GM12878 (cell line): ENCODE results near the gene LDLRAD4. TPM values are rescaled to one million over a fixed set of nuclear protein-coding genes. Genes with fewer than 3 reads are reported as not detected.

Experiments used
- ATAC-seq: fragments of 200-7000 bp; cut with Tn5 transposase; 3 replicates; pipeline ENCODE4 v1.9.1; 2020; ENCODE audit warnings: mild to moderate bottlenecking, moderate library complexity
- BruUV-seq: library from RNA; stranded (reverse); fragments of 400-500 nt; replicated peaks from 2 replicates; lab custom pipeline; 2021; lab: Mats Ljungman, UMichigan
- CTCF ChIA-PET: fragments of 300-600 bp; sonication (Branson Sonifier 250); formaldehyde crosslinking; extraction: SDS; loops from one replicate; lab custom pipeline; 2021; ENCODE audit warnings: inconsistent platforms; lab: Yijun Ruan, JAX
- POLR2A ChIA-PET: fragments of 350-600 bp; formaldehyde crosslinking; extraction: SDS; loops from one replicate; lab custom pipeline; 2021; ENCODE audit warnings: inconsistent platforms; lab: Charles Lee
- RAD21 ChIA-PET: fragments of 300-600 bp; sonication (Branson Sonifier 250); formaldehyde crosslinking; loops from one replicate; lab custom pipeline; 2023; ENCODE audit warnings: antibody characterized with exemption; ENCODE audit not compliant: unreplicated experiment; lab: Charles Lee
- SMC1A ChIA-PET: fragments of 300-600 bp; sonication (Branson Sonifier 250); formaldehyde crosslinking; loops from one replicate; lab custom pipeline; 2023; ENCODE audit not compliant: unreplicated experiment, uncharacterized antibody; lab: Charles Lee
- DNase-seq: peaks from one replicate; pipeline ENCODE4 v3.0.0-alpha.2; 2011; ENCODE audit warnings: low read depth, low spot score
- FAIRE-seq: peaks from 3 replicates; lab custom pipeline; 2011; peaks lifted over from hg19 to GRCh38; lab: Jason Lieb, UNC
- H2AFZ ChIP-seq: 2 replicates; pipeline ENCODE4 v1.6.0; 2011; ENCODE audit warnings: low read depth, low read length, control low read depth; ENCODE audit not compliant: control insufficient read depth
- H3K27ac ChIP-seq: 2 replicates; pipeline ENCODE4 v1.5.1; 2011; ENCODE audit warnings: control low read depth; ENCODE audit not compliant: control insufficient read depth, insufficient read depth
- H3K27me3 ChIP-seq, 2 experiments: replicated peaks in 1 of 2; 2 replicates each; pipeline versions ENCODE4 v1.6.0 to v1.6.1; 2011; ENCODE audit warnings: low read length in 1 of 2; ENCODE audit not compliant: control insufficient read depth in 2 of 2, insufficient read depth in 2 of 2
- H3K36me3 ChIP-seq, 2 experiments: 2 replicates each; pipeline ENCODE4 v1.5.1; 2011; ENCODE audit warnings: low read length in 1 of 2; ENCODE audit not compliant: control insufficient read depth in 2 of 2, insufficient read depth in 2 of 2
- H3K4me1 ChIP-seq: 2 replicates; pipeline ENCODE4 v1.6.1; 2011; ENCODE audit warnings: mild to moderate bottlenecking, low read length, moderate library complexity, mixed read lengths; ENCODE audit not compliant: control insufficient read depth, insufficient read depth
- H3K4me2 ChIP-seq: 2 replicates; pipeline ENCODE4 v1.6.0; 2011; ENCODE audit warnings: control low read depth; ENCODE audit not compliant: control insufficient read depth, insufficient read depth
- H3K4me3 ChIP-seq: fragments of 200-600 bp; sonication (generic); 2 replicates; pipeline ENCODE4 v1.5.1; 2016
- H3K79me2 ChIP-seq: 2 replicates; pipeline ENCODE4 v1.6.0; 2011; ENCODE audit warnings: low read length; ENCODE audit not compliant: control insufficient read depth, insufficient read depth
- H3K9ac ChIP-seq: 2 replicates; pipeline ENCODE4 v1.8.0; 2011; ENCODE audit warnings: low read length, control low read depth, mixed read lengths; ENCODE audit not compliant: control insufficient read depth, insufficient read depth
- H3K9me3 ChIP-seq: replicated peaks from 3 replicates; pipeline ENCODE4 v1.5.1; 2011; ENCODE audit warnings: mild to moderate bottlenecking, low read length; ENCODE audit not compliant: control insufficient read depth, insufficient read depth
- H4K20me1 ChIP-seq: 2 replicates; pipeline ENCODE4 v1.6.0; 2011; ENCODE audit not compliant: control insufficient read depth, insufficient read depth
- ATF3 ChIP-seq: IDR thresholded peaks from 2 replicates; pipeline ENCODE4 v1.6.1; 2011; ENCODE audit warnings: low read depth, mild to moderate bottlenecking, low read length, moderate library complexity, borderline replicate concordance; ENCODE audit errors: extremely low read depth
- BCL11A ChIP-seq: IDR thresholded peaks from 2 replicates; pipeline ENCODE4 v1.6.1; 2011; ENCODE audit warnings: low read depth, low read length
- DPF2 ChIP-seq: fragments of 450-650 bp; IDR thresholded peaks from 2 replicates; pipeline ENCODE4 v1.6.1; 2017; ENCODE audit warnings: mild to moderate bottlenecking
- ETV6 ChIP-seq, 2 experiments: fragments of 450-650 bp in 1 of 2; IDR thresholded peaks in 1 of 2; conservative IDR thresholded peaks in 1 of 2; 2 replicates each; pipeline ENCODE4 v1.6.1; 2014; ENCODE audit warnings: antibody characterized with exemption in 1 of 2, borderline replicate concordance in 1 of 2, low read depth in 1 of 2, mild to moderate bottlenecking in 1 of 2, moderate library complexity in 1 of 2
- FOXM1 ChIP-seq: IDR thresholded peaks from 2 replicates; pipeline ENCODE4 v1.6.1; 2012; ENCODE audit warnings: low read depth, mild to moderate bottlenecking, inconsistent platforms, low read length, moderate library complexity
- HCFC1 ChIP-seq: fragments of 150-350 bp; IDR thresholded peaks from 2 replicates; pipeline ENCODE4 v1.6.1; 2014; ENCODE audit warnings: low read length
- IKZF1 ChIP-seq: fragments of 450-650 bp; conservative IDR thresholded peaks from 2 replicates; pipeline ENCODE4 v1.6.1; 2017; ENCODE audit warnings: antibody characterized with exemption, mild to moderate bottlenecking
- MTA2 ChIP-seq: fragments of 450-650 bp; IDR thresholded peaks from 2 replicates; pipeline ENCODE4 v1.6.1; 2016; ENCODE audit warnings: low read depth, mild to moderate bottlenecking, moderate library complexity
- PBX3 ChIP-seq: IDR thresholded peaks from 2 replicates; pipeline ENCODE4 v1.6.1; 2011; ENCODE audit warnings: mild to moderate bottlenecking, low read depth, low read length, moderate library complexity; ENCODE audit not compliant: insufficient replicate concordance
- RFX5 ChIP-seq: IDR thresholded peaks from 2 replicates; pipeline ENCODE4 v1.6.1; 2011; ENCODE audit warnings: low read depth, low read length, improper control_type of control experiment
- SKIL ChIP-seq: fragments of 450-650 bp; IDR thresholded peaks from 2 replicates; pipeline ENCODE4 v1.6.1; 2017; ENCODE audit warnings: mild to moderate bottlenecking, low read depth, inconsistent platforms; ENCODE audit not compliant: poor library complexity, severe bottlenecking
- TCF7 ChIP-seq: IDR thresholded peaks from 2 replicates; pipeline ENCODE4 v1.6.1; 2014; ENCODE audit warnings: antibody characterized with exemption, borderline replicate concordance
- WGBS: methylation state at CpG from one replicate; pipeline ENCODE4 v1.1.6; 2016; ENCODE audit warnings: low lambda C conversion rate; ENCODE audit not compliant: insufficient replicate concordance, insufficient coverage; ENCODE audit errors: missing lambda C conversion rate; 5-methylcytosine and 5-hydroxymethylcytosine counted together
- in situ Hi-C: fragments of 300-500 bp; cut with MboI; formaldehyde crosslinking; loops from 9 replicates; pipeline ENCODE4 v1.14.3; 2018; ENCODE audit warnings: mixed read lengths
- intact Hi-C: fragments of 100-400 bp; cut with micrococcal nuclease; formaldehyde crosslinking; loops from one replicate; pipeline ENCODE4 v1.14.2; 2022; ENCODE audit not compliant: unreplicated experiment
- polyA plus RNA-seq, 11 experiments: library from polyadenylated mRNA; depleted of rRNA in 4 of 11; unstranded in 6 of 11; stranded (reverse) in 5 of 11; fragments of >200 nt; fragmentation: Nextera tagmentation in 4 of 11; fragmentation: Illumina TruSeq in 1 of 11; extraction: Ambion mirVana in 4 of 11; extraction: Trizol in 1 of 11; gene quantifications; 1 replicate in 1 of 11; 2 replicates in 10 of 11; pipeline versions ENCODE4 v1.2.1 to v1.2.3, GENCODE V29; 2011 to 2016; ENCODE audit warnings: inconsistent platforms in 2 of 11, missing spikeins in 2 of 11, low read depth in 1 of 11
- total RNA-seq, 4 experiments: library from RNA; depleted of rRNA in 3 of 4; stranded (reverse); fragments of >200 nt in 3 of 4; fragmentation: Illumina TruSeq in 1 of 4; extraction: Trizol in 1 of 4; gene quantifications; 2 replicates each; pipeline versions ENCODE4 v1.2.1 to v1.2.3, GENCODE V29; 2013 to 2021
- TF ChIP-seq, protein P1 (sequence below): IDR thresholded peaks from 2 replicates; pipeline ENCODE4 v1.6.1; 2011; ENCODE audit warnings: borderline replicate concordance, low read depth, mild to moderate bottlenecking, moderate library complexity, low read length; ENCODE audit not compliant: insufficient read depth, poor library complexity, severe bottlenecking

The LDLRAD4 gene
- total and polyA plus RNA-seq, 10 of the 15 experiments (the other 5 are each of a cell fraction or from before 2014, with no cell fraction given) = 2.7 to 16.8 (median 11.2) TPM

DNA sequence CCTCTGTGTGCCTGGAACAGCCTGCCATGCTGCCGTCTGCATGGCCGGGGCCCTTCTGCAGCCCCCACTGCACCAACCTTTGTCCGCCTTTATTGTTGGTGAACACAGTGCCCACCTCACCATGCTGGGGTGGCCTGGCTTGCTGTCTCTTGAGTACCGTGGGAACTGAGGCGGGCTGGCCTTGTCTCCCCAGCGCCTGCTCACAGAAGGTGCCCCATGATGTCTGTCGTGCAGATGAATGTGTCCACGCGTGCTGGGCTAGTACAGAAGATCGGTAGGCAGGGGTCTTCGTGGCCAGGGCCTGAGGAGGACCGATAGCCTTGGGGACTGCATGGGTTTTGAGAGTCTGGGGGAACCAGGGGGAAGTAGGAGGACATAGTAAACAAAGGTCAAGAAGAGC is 242.4 kb downstream of the LDLRAD4 start:
- POLR2A ChIA-PET = no interaction called here
- H3K27ac ChIP-seq = no peak overlapping the region
- no peaks in the 10 kb centered on the region for H3K36me3 ChIP-seq
- H4K20me1 ChIP-seq = no peaks in the 10 kb centered on the region
- no peak for TF ChIP-seq ATF3
- no peak for TF ChIP-seq PBX3
- no peak for TF ChIP-seq IKZF1
- CTCF ChIA-PET = no interaction called here
- intact Hi-C loops = no loop called here
- no peak overlapping the region for H3K9ac ChIP-seq
- peaks cover 19% of the 10 kb centered on the region for H3K4me1 ChIP-seq
- RAD21 ChIA-PET = no interaction called here
- no peaks in the 10 kb centered on the region; a peak in 1 of 4 replicates for H3K27me3 ChIP-seq
- H3K79me2 ChIP-seq = peaks cover 3% of the 10 kb centered on the region
- DNase-seq (no peak), FAIRE-seq (no peak), ATAC-seq (no peak)
- peaks cover 3% of the 10 kb centered on the region; the same call in 2 of the 3 replicates for H3K9me3 ChIP-seq
- SMC1A ChIA-PET = no interaction called here
- H2AFZ ChIP-seq = no peak overlapping the region
- H3K4me3 ChIP-seq = no peak overlapping the region
- 81% methylated on average over 12 of the region's 12 CpGs for WGBS
- in situ Hi-C loops = no loop called here
- no peak overlapping the region for H3K4me2 ChIP-seq
- no TSS peak for BruUV-seq

- H3K9me3 ChIP-seq = peaks cover 3% of the 10 kb centered on the region; the same call in 2 of the 3 replicates
- 71% methylated on average over 5 of the region's 5 CpGs for WGBS
- no peaks in the 10 kb centered on the region for H4K20me1 ChIP-seq
- FAIRE-seq (no peak), DNase-seq (no peak), ATAC-seq (no peak)
- in situ Hi-C loops = no loop called here
- H3K27ac ChIP-seq = no peak overlapping the region
- no peak overlapping the region for H3K9ac ChIP-seq
- no peaks in the 10 kb centered on the region; a peak in 1 of 4 replicates for H3K27me3 ChIP-seq
- SMC1A ChIA-PET = no interaction called here
- peaks cover 14% of the 10 kb centered on the region for H3K4me1 ChIP-seq
- RAD21 ChIA-PET = no interaction called here
- intact Hi-C loops = no loop called here
- no peak overlapping the region for H3K4me2 ChIP-seq
- POLR2A ChIA-PET = no interaction called here
- no peaks in the 10 kb centered on the region for H3K36me3 ChIP-seq
- no peak overlapping the region for H2AFZ ChIP-seq
- no peak overlapping the region for H3K4me3 ChIP-seq
- CTCF ChIA-PET = no interaction called here
- H3K79me2 ChIP-seq = peaks cover 3% of the 10 kb centered on the region
- BruUV-seq = no TSS peak
- TF ChIP-seq SKIL = no peak
- TF ChIP-seq, protein P1, sequence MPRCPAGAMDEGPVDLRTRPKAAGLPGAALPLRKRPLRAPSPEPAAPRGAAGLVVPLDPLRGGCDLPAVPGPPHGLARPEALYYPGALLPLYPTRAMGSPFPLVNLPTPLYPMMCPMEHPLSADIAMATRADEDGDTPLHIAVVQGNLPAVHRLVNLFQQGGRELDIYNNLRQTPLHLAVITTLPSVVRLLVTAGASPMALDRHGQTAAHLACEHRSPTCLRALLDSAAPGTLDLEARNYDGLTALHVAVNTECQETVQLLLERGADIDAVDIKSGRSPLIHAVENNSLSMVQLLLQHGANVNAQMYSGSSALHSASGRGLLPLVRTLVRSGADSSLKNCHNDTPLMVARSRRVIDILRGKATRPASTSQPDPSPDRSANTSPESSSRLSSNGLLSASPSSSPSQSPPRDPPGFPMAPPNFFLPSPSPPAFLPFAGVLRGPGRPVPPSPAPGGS = no peak
- TF ChIP-seq MTA2 = no peak
- TF ChIP-seq DPF2 = no peak
- TF ChIP-seq FOXM1 = no peak
- no peak for TF ChIP-seq HCFC1
- no peak for TF ChIP-seq RFX5
- TF ChIP-seq BCL11A = no peak
- no peak for TF ChIP-seq TCF7
- no peak for TF ChIP-seq ETV6 (conservative IDR thresholded peaks at IDR 0.05 in 1 of 2, IDR thresholded peaks at IDR 0.05 in 1 of 2; ENCODE audit: borderline replicate concordance in 1 of 2, low read depth in 1 of 2)
Observed at GRCh38 chr18:13461469-13461868, 242.9 kb downstream of the LDLRAD4 start.
